K562 (cell line): ENCODE results near the gene LRFN4. TPM values are rescaled to one million over a fixed set of nuclear protein-coding genes. Genes with fewer than 3 reads are reported as not detected.

ENCODE experiments used
- BHLHE40 ChIP-seq: IDR thresholded peaks from 2 replicates; pipeline ENCODE4 v1.6.1; 2011; ENCODE audit warnings: low read length, improper control_type of control experiment
- CBX5 ChIP-seq: IDR thresholded peaks from 2 replicates; pipeline ENCODE4 v1.6.1; 2014; ENCODE audit warnings: low read depth, borderline replicate concordance
- DNMT1 ChIP-seq: fragments of 450-650 bp; IDR thresholded peaks from 2 replicates; pipeline ENCODE4 v1.6.1; 2016; ENCODE audit warnings: antibody characterized with exemption, mild to moderate bottlenecking
- ETV6 ChIP-seq, 3 experiments: fragments of 150-350 bp in 1 of 3; sonication (generic) in 1 of 3; formaldehyde crosslinking in 1 of 3; IDR thresholded peaks; 2 replicates each; pipeline versions ENCODE4 v1.6.1 to v1.8.0; 2014 to 2022; ENCODE audit warnings: borderline replicate concordance in 2 of 3, low read depth in 2 of 3, antibody characterized with exemption in 1 of 3, low read length in 1 of 3, mild to moderate bottlenecking in 1 of 3, missing genetic modification reagents in 1 of 3
- FOXJ2 ChIP-seq: fragments of 200-800 bp; sonication (Bioruptor generic); IDR thresholded peaks from 2 replicates; pipeline ENCODE4 v1.6.1; 2016; ENCODE audit warnings: missing genetic modification characterization, missing compliant biosample characterization
- HDAC6 ChIP-seq: IDR thresholded peaks from 2 replicates; pipeline ENCODE4 v1.6.1; 2012; ENCODE audit warnings: low read depth, mild to moderate bottlenecking, control low read depth, inconsistent platforms, low read length, moderate library complexity
- MAZ ChIP-seq, 2 experiments: fragments of 450-650 bp in 1 of 2; sonication (generic) in 1 of 2; formaldehyde crosslinking; IDR thresholded peaks in 1 of 2; conservative IDR thresholded peaks in 1 of 2; 2 replicates each; pipeline versions ENCODE4 v1.4.0 to v1.5.0; 2020; ENCODE audit warnings: mild to moderate bottlenecking in 1 of 2, missing genetic modification reagents in 1 of 2
- MCM5 ChIP-seq: fragments of 450-650 bp; IDR thresholded peaks from 2 replicates; pipeline ENCODE4 v1.6.1; 2016; ENCODE audit warnings: low read depth
- NFYB ChIP-seq: IDR thresholded peaks from 2 replicates; pipeline ENCODE4 v1.6.1; 2011; ENCODE audit warnings: mild to moderate bottlenecking, moderate library complexity; ENCODE audit not compliant: insufficient read length; ENCODE audit errors: extremely low read depth
- NRF1 ChIP-seq, 2 experiments: fragments of 450-650 bp; IDR thresholded peaks in 1 of 2; conservative IDR thresholded peaks in 1 of 2; 2 replicates each; pipeline ENCODE4 v1.6.1; 2014; ENCODE audit warnings: mild to moderate bottlenecking in 2 of 2
- PRDM10 ChIP-seq: fragments of 450-650 bp; IDR thresholded peaks from 2 replicates; pipeline ENCODE4 v1.6.1; 2018; ENCODE audit not compliant: partially characterized antibody
- RBM34 ChIP-seq: fragments of 200-400 bp; formaldehyde crosslinking; IDR thresholded peaks from 2 replicates; pipeline ENCODE4 v1.6.1; 2018; ENCODE audit warnings: low read length, borderline replicate concordance; ENCODE audit not compliant: insufficient read depth
- SP1 ChIP-seq: sonication (generic); formaldehyde crosslinking; IDR thresholded peaks from 2 replicates; pipeline ENCODE4 v1.8.1; 2022; ENCODE audit warnings: mild to moderate bottlenecking, missing genetic modification reagents
- TFAP4 ChIP-seq: sonication (generic); formaldehyde crosslinking; IDR thresholded peaks from 2 replicates; pipeline ENCODE4 v1.8.0; 2022; ENCODE audit warnings: missing genetic modification reagents, mild to moderate bottlenecking, moderate library complexity, borderline replicate concordance
- YBX1 ChIP-seq: fragments of 450-650 bp; IDR thresholded peaks from 2 replicates; pipeline ENCODE4 v1.7.1; 2016; ENCODE audit warnings: mild to moderate bottlenecking
- ZKSCAN8 ChIP-seq: fragments of 200-800 bp; sonication (Bioruptor generic); IDR thresholded peaks from 2 replicates; pipeline ENCODE4 v1.6.1; 2016; ENCODE audit warnings: missing genetic modification characterization, missing compliant biosample characterization
- ZNF324 ChIP-seq: fragments of 250-450 bp; sonication (Bioruptor Pico); IDR thresholded peaks from 2 replicates; pipeline ENCODE4 v1.4.0; 2020; ENCODE audit warnings: mild to moderate bottlenecking
- ZNF384 ChIP-seq: IDR thresholded peaks from 2 replicates; pipeline ENCODE4 v1.6.1; 2012; ENCODE audit warnings: low read depth, low read length, improper control_type of control experiment
- ZNF583 ChIP-seq: fragments of 250-450 bp; sonication (Bioruptor Pico); IDR thresholded peaks from 2 replicates; pipeline ENCODE4 v1.4.0; 2020
- polyA plus RNA-seq, 8 experiments: library from polyadenylated mRNA; depleted of rRNA in 4 of 8; stranded (reverse) in 5 of 8; unstranded in 3 of 8; fragments of >200 nt; fragmentation: Nextera tagmentation in 2 of 8; fragmentation: Illumina TruSeq in 1 of 8; extraction: Ambion mirVana in 2 of 8; extraction: Trizol in 1 of 8; gene quantifications; 2 replicates each; pipeline versions ENCODE4 v1.2.1 to v1.2.3, GENCODE V29; 2011 to 2014; ENCODE audit warnings: inconsistent platforms in 1 of 8, missing spikeins in 1 of 8
- total RNA-seq, 7 experiments: library from RNA; depleted of rRNA in 6 of 7; stranded (reverse); fragments of >200 nt in 6 of 7; fragmentation: Illumina TruSeq in 2 of 7; extraction: Trizol in 2 of 7; gene quantifications; 2 replicates each; pipeline versions ENCODE4 v1.2.1 to v1.2.3, GENCODE V29; 2011 to 2021; ENCODE audit warnings: low replicate concordance in 1 of 7
- TF ChIP-seq, protein P1 (sequence below): sonication (generic); formaldehyde crosslinking; IDR thresholded peaks from 2 replicates; pipeline ENCODE4 v1.8.0; 2023; ENCODE audit warnings: mild to moderate bottlenecking, missing genetic modification reagents
- TF ChIP-seq, protein P2 (sequence below): fragments of 450-650 bp; IDR thresholded peaks from 2 replicates; pipeline ENCODE4 v1.6.1; 2017; ENCODE audit warnings: antibody characterized with exemption

The LRFN4 gene
- total and polyA plus RNA-seq, 9 of the 15 experiments (the other 6 are each of a cell fraction or from before 2014, with no cell fraction given): 0.10 to 60.1 (median 6.7) TPM

GRCh38 chr11:66851698-66852465, 5.0 kb upstream of the LRFN4 start (continued):
- TF ChIP-seq MCM5 (no peak), TFAP4 (CRISPR knock-in tag) (peak; percentile 30; the same call in 1 of the 2 replicates), NFYB (no peak), RBM34 (no peak), SP1 (CRISPR knock-in tag) (no peak), NRF1 (conservative IDR thresholded peaks at IDR 0.05 in 1 of 2, IDR thresholded peaks at IDR 0.05 in 1 of 2) (no peak), ZKSCAN8 (no peak), CBX5 (no peak), ZNF583 (CRISPR knock-in tag) (no peak), BHLHE40 (no peak), YBX1 (no peak), ZNF324 (CRISPR knock-in tag) (no peak), DNMT1 (no peak), ZNF384 (no peak), HDAC6 (no peak), FOXJ2 (tag) (no peak), ETV6 (IDR thresholded peaks at IDR 0.05; ENCODE audit: borderline replicate concordance in 1 of 2, low read depth in 2 of 2, low read length in 1 of 2) (no peak), ETV6 (CRISPR knock-in tag; IDR thresholded peaks at IDR 0.05; ENCODE audit: borderline replicate concordance) (no peak), PRDM10 (no peak), MAZ (CRISPR knock-in tag; conservative IDR thresholded peaks at IDR 0.05 in 1 of 2, IDR thresholded peaks at IDR 0.05 in 1 of 2) (no peak)
- TF ChIP-seq, protein P1, sequence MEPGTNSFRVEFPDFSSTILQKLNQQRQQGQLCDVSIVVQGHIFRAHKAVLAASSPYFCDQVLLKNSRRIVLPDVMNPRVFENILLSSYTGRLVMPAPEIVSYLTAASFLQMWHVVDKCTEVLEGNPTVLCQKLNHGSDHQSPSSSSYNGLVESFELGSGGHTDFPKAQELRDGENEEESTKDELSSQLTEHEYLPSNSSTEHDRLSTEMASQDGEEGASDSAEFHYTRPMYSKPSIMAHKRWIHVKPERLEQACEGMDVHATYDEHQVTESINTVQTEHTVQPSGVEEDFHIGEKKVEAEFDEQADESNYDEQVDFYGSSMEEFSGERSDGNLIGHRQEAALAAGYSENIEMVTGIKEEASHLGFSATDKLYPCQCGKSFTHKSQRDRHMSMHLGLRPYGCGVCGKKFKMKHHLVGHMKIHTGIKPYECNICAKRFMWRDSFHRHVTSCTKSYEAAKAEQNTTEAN (CRISPR knock-in tag): no peak
- TF ChIP-seq, protein P2, sequence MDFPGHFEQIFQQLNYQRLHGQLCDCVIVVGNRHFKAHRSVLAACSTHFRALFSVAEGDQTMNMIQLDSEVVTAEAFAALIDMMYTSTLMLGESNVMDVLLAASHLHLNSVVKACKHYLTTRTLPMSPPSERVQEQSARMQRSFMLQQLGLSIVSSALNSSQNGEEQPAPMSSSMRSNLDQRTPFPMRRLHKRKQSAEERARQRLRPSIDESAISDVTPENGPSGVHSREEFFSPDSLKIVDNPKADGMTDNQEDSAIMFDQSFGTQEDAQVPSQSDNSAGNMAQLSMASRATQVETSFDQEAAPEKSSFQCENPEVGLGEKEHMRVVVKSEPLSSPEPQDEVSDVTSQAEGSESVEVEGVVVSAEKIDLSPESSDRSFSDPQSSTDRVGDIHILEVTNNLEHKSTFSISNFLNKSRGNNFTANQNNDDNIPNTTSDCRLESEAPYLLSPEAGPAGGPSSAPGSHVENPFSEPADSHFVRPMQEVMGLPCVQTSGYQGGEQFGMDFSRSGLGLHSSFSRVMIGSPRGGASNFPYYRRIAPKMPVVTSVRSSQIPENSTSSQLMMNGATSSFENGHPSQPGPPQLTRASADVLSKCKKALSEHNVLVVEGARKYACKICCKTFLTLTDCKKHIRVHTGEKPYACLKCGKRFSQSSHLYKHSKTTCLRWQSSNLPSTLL: no peak
